ELF-1 (cell line): ENCODE results near the gene HMX3.
A peak's percentile ranks its signal among the peaks of the same experiment; 100 is the strongest.

Experiments
- DNase-seq: peaks from one replicate; pipeline ENCODE4 v3.0.0-alpha.2; 2016; ENCODE audit warnings: low read depth, low spot score

HMX3 gene

DNA sequence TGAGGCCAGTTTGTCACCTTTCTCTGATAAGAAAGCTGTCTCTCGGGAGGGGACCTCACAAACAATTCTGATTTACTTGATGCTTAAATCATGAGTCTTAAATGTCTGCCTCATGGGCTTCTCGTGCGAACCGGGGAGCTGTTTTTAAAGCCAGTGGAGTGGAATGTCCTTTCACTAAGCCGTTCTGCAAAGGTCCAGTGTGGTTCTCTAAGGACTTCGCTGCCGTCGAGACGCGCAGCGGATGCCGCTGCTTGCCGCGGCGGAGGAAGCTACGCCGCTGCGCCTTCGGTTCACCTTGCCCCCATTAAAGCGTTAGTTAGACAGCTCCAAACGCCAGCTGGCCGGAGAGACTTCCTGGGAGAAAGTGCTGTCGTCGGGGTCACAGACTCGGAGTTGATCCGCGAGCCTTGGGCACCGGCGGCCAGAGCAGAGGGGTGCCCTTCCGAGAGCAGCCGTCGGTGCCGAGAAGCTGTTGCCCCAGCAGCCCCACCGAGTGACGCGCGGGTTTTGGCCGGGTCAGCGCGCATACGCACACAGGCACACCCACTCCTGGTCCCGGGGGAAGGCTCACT is 1.3 kb upstream of the HMX3 start:
- peak; percentile 45 for DNase-seq

DNA sequence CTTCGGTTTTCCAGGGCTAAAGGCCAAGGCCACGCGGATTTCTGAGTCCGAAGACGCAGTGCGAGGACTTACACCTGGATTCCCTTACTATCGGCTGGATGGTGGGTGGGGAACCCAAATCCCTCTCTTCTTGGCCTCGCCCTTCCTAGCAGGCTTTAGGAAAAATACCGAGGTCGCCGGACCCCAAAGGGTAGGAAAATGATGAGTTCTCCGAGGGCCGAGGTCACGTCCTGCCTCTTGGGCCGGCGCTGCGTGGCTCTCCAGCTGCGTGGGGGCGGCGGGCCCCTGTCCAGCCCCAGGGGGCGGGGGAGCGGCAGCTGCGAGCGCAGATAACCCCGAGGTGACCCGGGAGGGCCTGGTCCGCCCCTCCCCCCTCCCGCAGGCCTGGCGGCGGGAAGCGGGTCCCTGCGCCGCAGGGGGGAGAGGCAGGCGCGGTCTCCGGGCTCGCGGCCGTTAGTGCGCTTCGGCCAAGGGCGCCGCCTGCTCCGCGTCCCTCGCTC is 805 bp upstream of the HMX3 start:
- DNase-seq = no peak

DNA sequence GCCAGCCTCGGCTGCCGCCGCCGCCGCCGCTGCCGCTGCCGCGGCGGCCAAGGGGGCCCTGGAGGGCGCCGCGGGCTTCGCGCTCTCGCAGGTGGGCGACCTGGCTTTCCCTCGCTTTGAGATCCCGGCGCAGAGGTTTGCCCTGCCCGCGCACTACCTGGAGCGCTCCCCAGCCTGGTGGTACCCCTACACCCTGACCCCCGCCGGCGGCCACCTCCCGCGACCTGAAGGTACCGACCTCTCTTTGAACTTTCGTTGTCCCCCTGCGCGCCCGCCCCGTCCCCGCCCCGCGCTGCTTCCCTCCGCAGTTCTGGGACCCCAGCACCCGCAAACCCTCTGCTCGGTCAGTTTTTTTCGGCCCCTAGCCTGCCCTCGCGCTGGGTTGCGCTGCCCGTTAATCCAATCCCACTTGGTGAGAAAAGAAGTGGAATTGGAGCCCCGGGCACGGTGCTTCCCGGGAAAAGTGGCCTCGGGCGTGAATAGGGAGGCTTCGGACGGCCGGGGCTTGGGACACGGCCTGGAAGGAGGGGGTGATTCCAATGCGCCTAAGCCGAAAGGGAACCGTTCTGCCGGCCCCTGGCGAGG is 543 bp downstream of the HMX3 start:
- DNase-seq = no peak

DNA sequence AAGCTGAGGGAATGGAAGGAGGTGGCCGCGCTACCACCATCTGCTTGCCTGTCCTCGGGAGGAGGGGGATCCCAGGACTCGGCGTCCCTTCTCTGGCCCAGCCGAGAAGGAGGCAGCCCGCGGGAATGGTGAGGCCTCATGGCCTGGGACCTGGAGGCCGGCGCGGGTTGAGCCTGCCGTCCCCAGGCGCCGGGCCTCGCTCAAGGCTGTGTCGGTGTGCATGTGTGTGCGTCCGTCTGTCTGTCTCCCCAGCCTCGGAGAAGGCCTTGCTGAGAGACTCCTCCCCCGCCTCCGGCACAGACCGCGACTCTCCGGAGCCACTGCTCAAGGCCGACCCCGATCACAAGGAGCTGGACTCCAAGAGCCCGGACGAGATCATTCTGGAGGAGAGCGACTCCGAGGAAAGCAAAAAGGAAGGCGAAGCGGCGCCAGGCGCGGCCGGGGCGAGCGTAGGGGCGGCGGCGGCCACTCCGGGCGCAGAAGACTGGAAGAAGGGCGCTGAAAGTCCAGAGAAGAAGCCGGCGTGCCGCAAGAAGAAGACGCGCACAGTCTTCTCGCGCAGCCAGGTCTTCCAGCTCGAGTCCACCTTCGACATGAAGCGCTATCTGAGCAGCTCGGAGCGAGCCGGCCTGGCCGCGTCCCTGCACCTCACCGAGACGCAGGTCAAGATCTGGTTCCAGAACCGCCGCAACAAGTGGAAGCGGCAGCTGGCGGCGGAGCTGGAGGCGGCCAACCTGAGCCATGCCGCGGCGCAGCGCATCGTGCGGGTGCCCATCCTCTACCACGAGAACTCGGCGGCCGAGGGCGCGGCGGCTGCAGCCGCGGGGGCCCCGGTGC is 1.3 kb downstream of the HMX3 start:
- peak; percentile 85 for DNase-seq

DNA sequence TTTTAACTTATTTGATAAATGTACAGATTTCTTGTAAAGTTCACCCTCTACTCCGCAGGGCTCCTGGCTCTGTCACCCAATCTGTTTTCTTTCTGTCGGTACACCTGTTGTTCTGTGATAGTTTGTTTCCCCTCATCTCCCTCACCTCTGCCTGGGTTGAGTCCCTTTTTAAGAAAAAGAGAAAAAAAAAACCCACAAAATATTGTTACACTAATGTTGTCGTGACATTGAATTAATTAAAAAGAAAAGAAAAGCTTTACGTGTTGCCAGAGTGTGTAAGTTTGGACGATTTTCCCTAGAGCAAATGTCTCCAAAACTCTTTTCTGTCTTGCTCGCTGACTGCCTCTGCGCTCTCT is 3.4 kb downstream of the HMX3 start:
- DNase-seq = no peak

DNA sequence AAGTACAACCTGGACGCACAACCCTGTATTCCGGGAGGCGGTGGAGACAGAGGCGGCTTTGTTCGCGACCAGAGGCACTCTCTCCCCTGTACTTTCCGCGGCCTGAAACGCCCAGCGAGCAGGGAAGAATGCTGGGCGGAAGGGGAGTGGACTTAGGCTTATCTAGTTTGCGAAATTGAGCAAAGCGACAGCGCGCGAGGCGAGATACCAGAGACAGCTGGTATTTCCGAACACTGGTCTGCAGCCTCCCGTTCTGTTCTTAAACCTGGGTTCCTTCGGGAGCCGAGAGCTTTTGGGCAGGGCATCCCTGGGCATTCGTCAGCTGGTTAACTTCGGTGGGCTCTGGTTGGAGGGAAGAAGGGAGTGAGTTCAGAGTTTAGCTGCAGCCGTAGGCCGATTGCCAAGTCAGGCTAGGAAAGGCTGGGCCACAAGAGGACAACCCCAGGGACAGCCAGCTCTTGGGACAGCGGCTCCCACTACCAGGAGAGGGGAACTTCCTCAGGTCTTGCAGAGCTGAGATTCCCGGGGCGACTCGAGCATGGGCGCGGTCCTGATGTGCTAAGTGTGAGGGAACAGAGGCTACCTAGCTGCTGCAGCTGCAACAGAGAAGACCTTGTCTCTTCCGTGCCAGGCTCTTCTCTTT is 3.9 kb downstream of the HMX3 start:
- peak; percentile 83 for DNase-seq

DNA sequence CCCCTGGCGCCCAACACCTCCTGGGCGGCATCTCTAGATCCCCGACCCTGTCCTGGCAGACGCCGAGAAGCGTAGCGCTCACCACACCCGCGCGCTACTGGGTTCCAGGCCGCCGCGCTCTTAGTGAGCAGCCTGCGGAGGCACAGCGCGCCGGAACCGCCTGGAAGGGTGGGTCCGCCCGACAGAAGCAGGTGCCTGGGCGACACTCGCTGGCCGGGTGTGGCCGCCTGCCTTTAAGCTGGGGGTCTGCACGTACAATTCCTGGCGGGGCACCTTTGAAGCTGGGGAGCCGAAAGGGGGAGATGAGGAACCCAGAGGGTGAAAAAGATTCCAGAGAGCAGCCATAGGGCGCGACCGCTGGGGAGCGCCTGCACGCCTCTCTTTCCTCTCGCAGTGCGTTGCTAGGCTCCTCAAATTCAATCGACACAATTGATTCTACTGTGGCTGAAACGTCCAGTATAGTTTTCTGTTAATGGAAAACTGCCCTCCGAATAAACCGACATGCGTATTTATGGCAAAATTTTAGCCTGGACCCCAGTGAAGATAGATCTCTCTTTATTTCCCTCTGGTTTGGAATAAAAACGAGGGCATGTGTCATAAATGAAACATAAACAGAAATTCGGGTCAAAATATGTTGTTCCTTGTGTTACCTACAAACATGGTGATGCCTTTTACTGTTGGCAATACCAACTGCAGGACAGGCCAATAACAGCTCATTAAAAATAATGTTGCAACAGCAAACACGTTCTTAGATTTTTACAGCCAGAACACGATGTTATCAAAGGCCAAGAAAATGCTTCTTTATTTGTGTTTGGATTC is 4.6 kb downstream of the HMX3 start:
- DNase-seq = peak; percentile 55

DNA sequence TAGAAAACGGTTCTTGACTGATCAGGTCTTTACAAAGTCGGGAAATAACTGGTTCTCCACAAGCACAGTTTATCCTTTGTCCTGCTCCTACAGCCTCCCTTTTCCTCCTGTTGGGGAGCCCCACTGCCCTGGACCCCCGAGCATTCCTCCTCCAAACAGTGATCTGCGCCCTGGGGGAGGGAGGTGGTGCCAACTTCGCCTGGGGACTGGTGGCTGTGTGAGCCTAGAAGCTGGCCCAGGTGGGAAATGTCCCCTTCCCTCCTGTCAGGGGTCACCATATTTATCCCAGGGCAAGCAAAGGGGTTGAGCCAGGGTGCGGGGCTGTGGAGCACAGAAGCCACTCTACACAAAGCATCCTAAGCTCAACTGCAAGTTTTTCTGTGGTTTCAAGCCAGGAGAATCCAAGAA is 5.2 kb downstream of the HMX3 start:
- DNase-seq = no peak

DNA sequence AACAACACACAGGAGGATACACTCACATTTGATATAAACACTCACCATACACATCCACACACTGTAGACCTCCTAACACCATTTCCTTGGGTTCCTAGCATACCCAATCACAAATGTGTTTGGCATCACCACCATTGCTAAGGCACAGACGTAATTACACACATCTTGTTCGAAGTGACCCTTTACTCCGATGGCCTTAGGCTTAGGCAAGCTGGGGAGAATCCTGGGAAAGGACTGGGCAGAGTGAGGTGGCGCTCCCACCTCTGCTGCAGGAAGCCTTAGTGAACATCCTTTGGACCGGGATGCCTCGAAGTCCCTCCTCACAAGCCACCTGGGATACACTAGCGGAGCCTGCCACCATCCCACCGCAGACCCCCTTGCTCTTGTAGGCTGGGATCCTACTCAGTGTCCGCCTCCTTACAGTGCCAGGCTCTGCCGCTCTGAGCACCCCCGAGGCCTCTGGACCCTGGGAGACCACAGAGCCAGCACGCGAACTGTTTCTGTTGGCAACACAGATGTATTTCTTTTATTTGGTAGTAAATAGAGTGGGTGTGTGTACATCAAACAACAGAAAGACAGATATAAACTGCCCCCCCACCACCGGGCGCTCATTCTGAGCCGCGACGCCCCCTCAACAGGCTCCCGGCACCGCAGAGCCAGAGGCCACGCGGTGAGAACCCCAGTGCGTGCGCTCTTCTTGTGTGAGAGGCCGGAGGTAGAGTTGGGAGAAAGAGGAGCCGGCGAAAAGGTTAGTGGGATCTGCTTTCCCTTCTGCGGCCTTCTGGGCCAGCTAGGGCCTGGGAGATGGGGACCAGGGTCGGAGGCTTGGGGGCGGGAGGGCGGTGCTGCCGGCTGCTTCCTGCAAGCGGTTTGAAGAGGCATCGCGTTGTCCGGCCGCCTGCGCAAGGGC is 6.3 kb downstream of the HMX3 start:
- DNase-seq = no peak

DNA sequence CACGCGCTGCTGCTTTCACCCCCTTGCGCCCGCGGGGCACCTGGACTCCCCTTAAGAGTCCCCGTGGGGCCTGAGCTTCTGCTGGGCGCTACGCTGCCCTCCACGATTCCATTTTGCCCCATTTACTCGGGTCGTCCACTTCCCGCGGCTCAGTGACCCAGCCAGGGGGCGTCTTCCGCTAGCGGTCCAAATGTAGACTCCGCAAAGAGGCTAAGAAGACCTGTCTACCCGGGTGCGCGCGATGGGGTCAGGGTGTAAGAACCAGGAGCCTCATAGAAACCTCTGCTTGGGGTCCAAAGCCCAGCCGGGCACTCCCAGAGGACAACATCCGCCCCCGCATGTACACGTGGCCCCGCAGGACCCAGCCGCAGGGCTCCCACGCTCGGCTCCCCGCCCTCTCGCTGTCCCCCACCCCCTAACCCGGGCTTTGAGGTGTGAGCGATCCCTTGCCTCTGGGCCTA is 7.0 kb downstream of the HMX3 start:
- DNase-seq = no peak

DNA sequence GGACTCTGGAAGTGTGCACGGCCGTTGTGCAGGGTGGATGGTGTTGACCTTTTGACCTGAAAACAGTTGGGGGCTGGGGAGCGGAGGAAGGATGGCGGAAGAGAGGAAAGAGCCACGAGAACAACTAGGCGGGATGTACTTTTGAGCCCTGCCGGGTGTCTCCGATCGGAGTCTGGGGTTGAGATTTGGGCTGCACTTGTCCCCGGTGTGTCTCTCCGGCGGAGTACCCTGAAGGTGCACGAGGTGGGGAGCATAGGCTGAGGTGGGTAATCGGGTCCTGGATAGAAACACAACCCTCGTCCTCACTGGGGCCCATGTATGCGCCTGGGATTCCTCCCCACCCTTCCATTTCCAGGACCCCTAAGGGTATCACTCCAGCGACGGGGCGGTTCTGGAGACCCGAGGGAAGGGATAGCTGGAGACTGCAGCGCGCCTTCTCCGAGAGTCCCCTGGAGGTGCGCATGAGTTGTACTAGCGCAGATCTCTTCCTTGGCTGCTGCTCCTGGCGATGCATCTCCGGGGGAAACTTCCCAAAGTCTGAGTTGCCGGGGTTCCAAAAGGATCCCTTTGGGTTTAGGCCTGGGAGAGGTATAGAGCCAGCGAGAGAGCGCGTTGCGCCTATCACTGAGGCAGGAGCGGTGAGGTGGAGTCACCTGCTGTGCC is 7.5 kb downstream of the HMX3 start:
- DNase-seq = peak; percentile 49

DNA sequence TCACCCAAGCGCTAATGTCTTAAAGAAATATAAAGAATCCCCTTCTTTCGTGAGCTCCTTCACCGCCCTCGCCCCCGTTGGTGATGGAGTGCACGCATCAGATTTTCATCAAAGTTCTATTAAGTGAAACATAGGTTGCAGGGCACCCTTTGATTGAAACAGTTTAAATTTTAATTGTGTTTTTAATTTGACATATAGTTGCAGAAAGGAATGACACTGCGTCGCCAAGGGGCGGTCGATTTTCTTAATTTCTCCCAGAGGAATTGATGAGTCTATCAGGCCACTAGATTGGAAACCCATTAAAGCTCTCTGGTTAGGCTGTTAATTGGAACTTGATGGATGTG is 8.0 kb downstream of the HMX3 start:
- DNase-seq = no peak

DNA sequence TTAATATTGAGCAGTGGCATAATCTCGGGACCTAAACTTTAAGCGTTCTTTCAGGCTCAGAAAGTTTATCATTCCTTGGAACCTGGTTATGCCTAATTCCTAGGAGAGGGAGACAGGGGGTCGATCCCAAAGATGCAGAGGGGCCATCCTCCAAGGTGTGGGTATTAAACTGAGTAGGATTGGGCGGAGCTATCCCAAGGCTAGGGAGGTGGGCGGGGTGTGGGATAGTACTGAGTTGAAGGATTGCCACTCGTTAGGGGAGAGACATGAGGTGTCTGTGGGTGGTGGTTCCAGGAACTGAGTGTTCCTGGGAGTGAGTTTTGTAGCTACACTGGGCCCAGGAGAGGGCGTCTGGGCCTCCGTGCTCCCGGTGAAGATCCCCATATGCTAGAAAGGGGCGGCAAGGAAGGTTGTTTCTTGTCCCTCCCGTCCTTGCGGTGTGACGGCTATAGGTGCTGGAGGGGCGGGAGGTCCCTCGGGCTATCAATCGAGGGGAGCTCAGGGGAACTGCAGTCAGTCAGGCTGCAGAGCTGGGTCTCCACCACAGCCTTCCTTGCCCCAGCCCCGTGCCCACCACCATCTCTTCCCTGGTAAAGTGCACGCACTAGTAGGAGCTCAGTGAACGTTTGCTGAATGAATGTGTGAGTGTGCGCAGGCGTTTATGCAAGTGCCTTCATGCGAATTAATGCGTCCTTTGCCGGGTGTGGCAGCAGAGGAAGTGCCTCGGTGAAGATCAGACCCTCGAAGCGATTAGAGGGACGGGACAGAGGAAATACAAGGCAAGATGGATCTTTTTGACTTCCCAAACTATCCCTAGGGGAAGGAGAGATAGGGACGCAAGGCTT is 9.1 kb downstream of the HMX3 start:
- DNase-seq = peak; percentile 53

DNA sequence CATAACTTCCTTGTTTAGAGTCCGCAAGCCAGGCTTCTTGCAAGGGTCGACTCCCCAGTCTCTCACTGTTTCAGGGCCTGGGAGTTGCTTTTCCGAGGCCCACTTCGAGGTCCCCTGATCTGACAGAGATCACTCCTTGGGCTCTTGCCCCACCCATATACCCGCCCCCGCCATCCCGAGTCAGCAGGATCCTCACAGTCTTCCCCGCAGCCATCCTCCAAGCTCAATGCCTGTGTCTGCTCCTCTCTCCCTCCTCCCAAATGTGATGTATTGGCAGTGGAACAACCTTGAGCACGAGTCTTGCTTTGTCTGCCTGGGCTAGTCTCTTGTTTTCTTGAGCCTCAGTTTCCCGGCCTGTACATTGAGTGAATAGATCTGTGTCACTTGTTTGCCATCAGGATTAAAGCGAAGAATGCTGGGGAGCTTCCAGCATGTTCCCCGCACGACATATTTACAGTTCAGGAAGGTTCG is 9.8 kb downstream of the HMX3 start:
- peak; percentile 14 for DNase-seq

DNA sequence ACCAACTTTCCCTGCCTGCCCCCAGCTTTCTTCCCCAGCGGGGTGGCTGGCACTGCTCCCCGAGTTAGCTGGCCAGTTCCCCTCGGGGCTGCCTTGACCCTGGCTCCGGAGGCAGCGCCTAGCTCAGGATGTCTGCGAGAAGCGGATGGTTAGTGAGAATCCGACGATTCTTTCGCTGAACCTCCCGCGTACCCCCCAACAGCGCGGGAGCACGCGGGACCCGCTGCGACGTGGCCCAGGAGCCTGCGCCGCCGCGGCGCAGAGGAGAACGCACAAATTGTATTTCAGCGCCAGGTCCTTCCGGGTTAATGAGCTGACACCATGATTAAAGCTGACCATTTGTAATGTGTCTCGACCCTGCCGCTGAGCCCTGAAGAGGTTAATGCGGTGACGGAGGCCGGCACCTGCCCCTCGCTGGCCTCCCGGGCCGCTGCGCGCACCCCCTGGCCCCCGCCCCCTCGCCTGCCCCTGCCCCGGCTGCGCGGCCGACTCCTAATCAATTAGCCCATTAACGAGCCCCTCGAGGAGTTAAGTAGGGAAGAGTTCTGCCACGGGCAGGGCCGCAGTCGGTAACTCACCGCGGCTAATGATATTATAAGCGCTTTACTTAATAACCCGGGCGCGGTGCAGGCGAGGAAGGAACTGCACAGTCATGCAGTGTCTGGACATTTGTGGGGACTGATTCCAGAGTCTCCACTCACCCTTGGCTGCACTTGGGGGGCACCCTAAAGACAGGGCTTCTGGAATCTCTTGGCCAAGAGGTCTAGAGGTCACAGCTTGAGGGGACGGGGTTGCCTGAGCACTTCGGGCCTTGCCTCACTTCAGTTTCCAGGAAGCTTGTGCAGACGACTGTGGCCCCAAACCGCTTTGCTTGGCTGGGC is 10.5 kb downstream of the HMX3 start:
- peak; percentile 27 for DNase-seq

DNA sequence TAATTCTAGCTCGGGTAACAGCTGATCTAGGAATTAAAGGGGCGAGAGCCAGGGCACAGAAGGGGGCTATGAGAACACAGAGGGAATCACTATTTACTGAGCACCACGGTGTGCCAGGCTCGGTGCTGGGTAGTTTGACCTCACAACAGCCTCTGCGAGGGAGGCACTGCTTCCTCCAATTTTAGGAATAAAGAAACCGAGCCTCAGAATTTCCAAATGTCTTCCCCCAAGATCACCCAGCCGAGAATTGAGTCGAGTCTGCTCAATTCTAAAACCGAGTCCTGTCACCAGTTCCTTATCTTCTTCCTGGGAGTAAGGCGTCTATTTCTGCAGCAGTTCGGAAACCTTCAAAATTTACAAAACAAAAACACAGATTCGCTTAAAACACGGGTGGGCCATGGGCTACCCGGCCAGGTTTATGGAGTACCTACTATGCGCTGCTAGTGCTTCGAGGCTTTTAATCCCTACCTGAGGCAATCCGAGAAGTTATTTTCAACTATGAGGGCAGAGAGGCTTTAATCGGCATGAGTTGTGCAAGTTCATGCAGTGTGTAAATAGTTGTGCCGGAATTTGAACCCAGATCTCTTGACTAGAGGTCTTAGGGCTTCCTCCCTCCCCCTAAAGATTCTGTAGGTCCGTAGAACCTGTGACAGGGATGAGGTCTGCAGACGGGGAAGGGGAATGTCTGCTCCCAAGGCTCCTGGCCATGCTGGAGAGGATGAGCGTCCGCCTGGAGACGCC is 11.3 kb downstream of the HMX3 start:
- no peak for DNase-seq
